Muscle of back (tissue), 11 donors: ENCODE results near the gene CPA2. TPM values are rescaled to one million over a fixed set of nuclear protein-coding genes. Genes with fewer than 3 reads are reported as not detected.

Source experiments
- DNase-seq, 3 donors: peaks; one replicate each; pipeline versions ENCODE4 v3.0.0 to v3.0.0-alpha.2; 2013
- polyA plus RNA-seq, 10 donors: library from polyadenylated mRNA; unstranded; fragments of 120-200 nt; gene quantifications; one replicate each; pipeline ENCODE4 v1.2.1, GENCODE V29; 2013; ENCODE audit not compliant: insufficient read length in 10 of 10

CPA2 gene
- polyA plus RNA-seq, 10 donors, result 0.25 to 1.1 (median 0.61) TPM

- DNase-seq, result no peak
Measured at GRCh38 chr7:130279286-130279685, 12.6 kb downstream of the CPA2 start.

- peak in 1 of 3 donors; percentile 64 for DNase-seq
Measured at GRCh38 chr7:130279906-130280305, 13.2 kb downstream of the CPA2 start.

- peak; percentile 84 to 95 (median 91) for DNase-seq
Measured at GRCh38 chr7:130281260-130281659, 14.6 kb downstream of the CPA2 start.

- no peak for DNase-seq
Measured at GRCh38 chr7:130286881-130287280, 20.2 kb downstream of the CPA2 start.

GRCh38 chr7:130288168-130288567 lies 21.5 kb downstream of the CPA2 start:
- no peak for DNase-seq

- no peak for DNase-seq
Measured at GRCh38 chr7:130288829-130289228, 22.2 kb downstream of the CPA2 start.

- no peak for DNase-seq
Measured at GRCh38 chr7:130289478-130289877, 22.8 kb downstream of the CPA2 start.

GRCh38 chr7:130290745-130291144 lies 24.1 kb downstream of the CPA2 start:
- no peak for DNase-seq

- peak in 2 of 3 donors; percentile 68 to 97 for DNase-seq
Measured at GRCh38 chr7:130292682-130293257, 26.1 kb downstream of the CPA2 start, which contains the start of gene CPA4. Gene CPA4, plus strand, starts transcription at chr7:130293161. Its CDS starts 20 bp downstream, at chr7:130293181.

GRCh38 chr7:130293521-130293920 lies 26.9 kb downstream of the CPA2 start:
- no peak for DNase-seq

- DNase-seq, result peak in 1 of 3 donors; percentile 50
Measured at GRCh38 chr7:130294314-130294713, 27.7 kb downstream of the CPA2 start.

GRCh38 chr7:130296221-130296951 lies 29.7 kb downstream of the CPA2 start:
- peak in 1 of 3 donors; percentile 34 for DNase-seq

GRCh38 chr7:130297628-130298543 lies 31.2 kb downstream of the CPA2 start:
- peak; percentile 74 to 92 (median 80) for DNase-seq

GRCh38 chr7:130298544-130299326 lies 32.1 kb downstream of the CPA2 start:
- peak in 1 of 3 donors; percentile 55 for DNase-seq

- peak in 1 of 3 donors; percentile 80 for DNase-seq
Measured at GRCh38 chr7:130299866-130300265, 33.2 kb downstream of the CPA2 start.

- peak in 1 of 3 donors; percentile 67 for DNase-seq
Measured at GRCh38 chr7:130301501-130302020, 34.9 kb downstream of the CPA2 start.

GRCh38 chr7:130302649-130303048 lies 36.0 kb downstream of the CPA2 start:
- no peak for DNase-seq

- DNase-seq, result no peak
Measured at GRCh38 chr7:130303127-130303526, 36.5 kb downstream of the CPA2 start.

GRCh38 chr7:130303551-130303950 lies 36.9 kb downstream of the CPA2 start:
- DNase-seq, result no peak

- no peak for DNase-seq
Measured at GRCh38 chr7:130303982-130304381, 37.3 kb downstream of the CPA2 start.

GRCh38 chr7:130304878-130305277 lies 38.2 kb downstream of the CPA2 start:
- no peak for DNase-seq
